ENCODE data around the gene GPR162.
A peak's percentile ranks its signal among the peaks of the same experiment; 100 is the strongest.

The GPR162 gene

GRCh38 chr12:6788972-6789924, 32.4 kb upstream of the GPR162 start, which contains the start of gene CD4:
Gene CD4, plus strand, starts transcription at chr12:6789528. Its CDS starts 10,611 bp downstream, at chr12:6800139.
- peak; percentile 62 for DNase-seq (ENCODE audit: low read depth)

- DNase-seq (ENCODE audit: low read depth) = no peak
These were observed 31.0 kb upstream of the GPR162 start for GRCh38 chr12:6790496-6791150.

GRCh38 chr12:6791931-6792520, 29.6 kb upstream of the GPR162 start:
- no peak for DNase-seq (ENCODE audit: low read depth)

GRCh38 chr12:6792522-6793201, 29.0 kb upstream of the GPR162 start:
- DNase-seq (ENCODE audit: low read depth) = no peak

GRCh38 chr12:6795088-6795487, 26.5 kb upstream of the GPR162 start:
- DNase-seq (ENCODE audit: low read depth) = no peak

GRCh38 chr12:6796576-6796975, 25.0 kb upstream of the GPR162 start:
- no peak for DNase-seq (ENCODE audit: low read depth)

- no peak for DNase-seq (ENCODE audit: low read depth)
These were observed 22.5 kb upstream of the GPR162 start for GRCh38 chr12:6799147-6799546.

- DNase-seq (ENCODE audit: low read depth) = no peak
These were observed 14.5 kb upstream of the GPR162 start for GRCh38 chr12:6807170-6807569.

- no peak for DNase-seq (ENCODE audit: low read depth)
These were observed 12.6 kb upstream of the GPR162 start for GRCh38 chr12:6809056-6809455.

- DNase-seq (ENCODE audit: low read depth) = no peak
These were observed 10.9 kb upstream of the GPR162 start for GRCh38 chr12:6810758-6811157.

- no peak for DNase-seq (ENCODE audit: low read depth)
These were observed 8.3 kb upstream of the GPR162 start for GRCh38 chr12:6813363-6813762.

GRCh38 chr12:6816598-6816997, 5.0 kb upstream of the GPR162 start:
- DNase-seq (ENCODE audit: low read depth) = no peak

GRCh38 chr12:6817098-6817497, 4.5 kb upstream of the GPR162 start:
- DNase-seq (ENCODE audit: low read depth) = no peak

GRCh38 chr12:6817662-6818157, 3.9 kb upstream of the GPR162 start:
- DNase-seq (ENCODE audit: low read depth) = no peak

- DNase-seq (ENCODE audit: low read depth) = no peak
These were observed 3.4 kb upstream of the GPR162 start for GRCh38 chr12:6818222-6818621.

- no peak for DNase-seq (ENCODE audit: low read depth)
These were observed 3.0 kb upstream of the GPR162 start for GRCh38 chr12:6818645-6819044.

- no peak for DNase-seq (ENCODE audit: low read depth)
These were observed 2.3 kb upstream of the GPR162 start for GRCh38 chr12:6819106-6820030.

- DNase-seq (ENCODE audit: low read depth) = no peak
These were observed 1.5 kb upstream of the GPR162 start for GRCh38 chr12:6820166-6820565.

GRCh38 chr12:6822426-6823135, 960 bp downstream of the GPR162 start:
- no peak for DNase-seq (ENCODE audit: low read depth)

All from activated T-helper 1 cell treated with Interleukin-2 at 50 U/mL for 16 hours (primary cell).